ENCODE data around the gene SPINK14. TPM values are rescaled to one million over a fixed set of nuclear protein-coding genes. Genes with fewer than 3 reads are reported as not detected.

Gene SPINK14, protein sequence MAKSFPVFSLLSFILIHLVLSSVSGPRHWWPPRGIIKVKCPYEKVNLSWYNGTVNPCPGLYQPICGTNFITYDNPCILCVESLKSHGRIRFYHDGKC
- not detected in 2 replicates for total RNA-seq

DNA sequence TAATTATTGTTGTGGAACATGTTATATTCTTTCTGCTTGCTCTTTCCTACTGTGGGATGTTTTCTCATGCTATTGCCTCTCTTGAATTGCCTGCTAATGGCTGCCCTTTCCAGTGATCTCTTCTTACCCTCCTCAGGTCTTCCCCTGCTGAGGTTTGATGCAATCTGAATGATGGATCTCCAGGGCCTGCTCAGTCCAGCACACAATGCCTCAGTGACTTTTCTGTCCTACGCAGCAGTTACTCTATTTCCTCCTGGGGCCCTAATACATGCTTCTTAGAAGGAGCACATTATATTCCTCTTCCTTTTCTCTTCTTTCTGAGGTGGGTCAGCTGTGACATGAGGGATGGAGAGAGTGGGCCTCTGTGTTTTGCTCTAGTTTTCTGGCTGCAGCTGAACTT is at the start of gene SPINK14:
Gene SPINK14 (plus strand): TSS at position 301 of the 400 bp plus-strand sequence. CDS start 1,187 bp downstream, outside the sequence.

DNA sequence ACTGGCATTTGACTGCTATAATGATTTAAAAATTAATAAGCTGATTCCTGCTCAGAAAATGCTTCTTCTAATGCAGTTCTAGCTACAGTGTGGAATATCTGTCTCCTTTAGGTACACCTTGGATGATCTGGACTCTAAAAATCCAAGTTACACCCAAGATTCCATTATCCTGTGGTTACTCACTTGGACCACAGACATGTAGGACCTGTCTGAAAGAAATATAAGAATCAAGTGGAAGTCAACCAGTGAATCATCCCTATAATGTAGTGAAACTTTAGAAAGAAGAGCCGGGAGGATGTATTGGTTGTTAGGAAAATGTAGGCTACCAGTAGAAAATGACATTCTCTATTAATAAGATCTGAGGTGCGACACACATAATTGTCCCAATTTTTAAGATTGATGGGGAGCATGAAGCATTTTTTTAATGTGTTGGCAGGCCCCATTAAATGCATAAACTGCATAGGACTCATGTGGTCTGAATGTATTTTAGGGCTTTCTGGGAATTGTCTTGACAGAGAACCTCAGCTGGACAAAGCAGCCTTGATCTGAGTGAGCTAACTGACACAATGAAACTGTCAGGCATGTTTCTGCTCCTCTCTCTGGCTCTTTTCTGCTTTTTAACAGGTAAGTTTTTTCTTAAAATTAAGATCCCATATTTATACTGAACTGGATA is 34.3 kb downstream of the SPINK14 start, which contains the start of gene SPINK6:
Gene SPINK6 (plus strand): TSS at position 512 of the 673 bp plus-strand sequence. CDS start 55 bp downstream, at position 567.

Small RNA genes lying within 50 kb of the gene (small RNA-seq; reads per million reads assigned to genes)
- not detected for gene HMGN1P16

Other genes starting within 250 kb of the SPINK14 start
- gene SPINK5, start 104.6 kb upstream of the SPINK14 start, total RNA-seq: not detected in 2 replicates
- not detected in 2 replicates for gene SPINK6, start 34.5 kb downstream of the SPINK14 start, total RNA-seq
- gene MARCOL, start 70.0 kb downstream of the SPINK14 start, total RNA-seq: not detected in 2 replicates
- 0.26 and 1.4 TPM in 2 replicates for gene SPINK13, start 100.2 kb downstream of the SPINK14 start, total RNA-seq
- gene SPINK7, start 143.9 kb downstream of the SPINK14 start, total RNA-seq: not detected in 2 replicates
- not detected in 2 replicates for gene SPINK9, start 167.0 kb downstream of the SPINK14 start, total RNA-seq
- gene FBXO38, start 215.4 kb downstream of the SPINK14 start, total RNA-seq: 90.0 and 91.5 TPM in 2 replicates